A549 (cell line): Measurements from ENCODE around the gene MCTP2. TPM values are rescaled to one million over a fixed set of nuclear protein-coding genes. Genes with fewer than 3 reads are reported as not detected.

Experiments used
- ATAC-seq, 2 experiments: fragments of 200-7000 bp in 1 of 2; fragments of >200 bp in 1 of 2; cut with Nextera tagmentation in 1 of 2; cut with Tn5 transposase in 1 of 2; 3 replicates each; pipeline versions ENCODE4 v1.8.0 to v1.9.1; 2018 to 2020; ENCODE audit warnings: mild to moderate bottlenecking in 1 of 2, moderate library complexity in 1 of 2
- CTCF ChIA-PET: fragments of 300-600 bp; sonication (Branson Sonifier 250); formaldehyde crosslinking; extraction: SDS; loops from one replicate; lab custom pipeline; 2021; ENCODE audit warnings: antibody characterized with exemption, inconsistent platforms; lab: Yijun Ruan, JAX
- POLR2A ChIA-PET: fragments of 350-600 bp; formaldehyde crosslinking; extraction: SDS; loops from one replicate; lab custom pipeline; 2021; ENCODE audit warnings: antibody characterized with exemption, inconsistent platforms; lab: Yijun Ruan, JAX
- DNase-seq, 2 experiments: peaks; one replicate each; pipeline versions ENCODE4 v3.0.0 to v3.0.0-alpha.2; 2011 to 2016; ENCODE audit warnings: low read depth in 1 of 2, low spot score in 1 of 2
- FAIRE-seq: peaks from 2 replicates; lab custom pipeline; 2011; peaks lifted over from hg19 to GRCh38; lab: Jason Lieb, UNC
- H3K27ac ChIP-seq, 2 experiments: fragments of >200 bp; sonication (Bioruptor Twin); formaldehyde crosslinking; 3 replicates each; pipeline ENCODE4 v1.5.1; 2016 to 2017
- H3K4me1 ChIP-seq: fragments of >200 bp; sonication (Bioruptor Twin); formaldehyde crosslinking; 3 replicates; pipeline ENCODE4 v1.6.1; 2016
- H3K4me2 ChIP-seq: fragments of >200 bp; sonication (Bioruptor Twin); formaldehyde crosslinking; 3 replicates; pipeline ENCODE4 v1.6.1; 2016
- H3K4me3 ChIP-seq: fragments of >200 bp; sonication (Bioruptor Twin); formaldehyde crosslinking; 3 replicates; pipeline ENCODE4 v1.5.1; 2016
- H3K9me3 ChIP-seq: fragments of >200 bp; sonication (Bioruptor Twin); formaldehyde crosslinking; 3 replicates; pipeline ENCODE4 v1.6.1; 2016
- BHLHE40 ChIP-seq: IDR thresholded peaks from 2 replicates; pipeline ENCODE4 v1.6.1; 2012; ENCODE audit warnings: low read depth, low read length, inconsistent platforms
- CBX2 ChIP-seq: fragments of 200-600 bp; sonication (generic); IDR thresholded peaks from 2 replicates; pipeline ENCODE4 v1.6.1; 2016; ENCODE audit warnings: low read depth, mild to moderate bottlenecking, borderline replicate concordance
- CBX8 ChIP-seq: fragments of 200-600 bp; sonication (generic); IDR thresholded peaks from 2 replicates; pipeline ENCODE4 v1.6.1; 2016
- CHD4 ChIP-seq: fragments of 200-600 bp; sonication (generic); IDR thresholded peaks from 2 replicates; pipeline ENCODE4 v1.6.1; 2016; ENCODE audit warnings: antibody characterized with exemption, mild to moderate bottlenecking, borderline replicate concordance
- E2F6 ChIP-seq: IDR thresholded peaks from 2 replicates; pipeline ENCODE4 v1.6.1; 2012; ENCODE audit warnings: low read depth, borderline replicate concordance
- EP300 ChIP-seq, 2 experiments: fragments of >200 bp; sonication (Bioruptor Twin); formaldehyde crosslinking; IDR thresholded peaks; 2 replicates in 1 of 2; 3 replicates in 1 of 2; pipeline ENCODE4 v1.6.1; 2016 to 2017
- FOSB ChIP-seq: fragments of 250-450 bp; sonication (Bioruptor Pico); IDR thresholded peaks from 2 replicates; pipeline ENCODE4 v1.5.0; 2020; ENCODE audit warnings: mild to moderate bottlenecking, moderate library complexity
- FOSL2 ChIP-seq, 2 experiments: fragments of 450-650 bp in 1 of 2; fragments of >200 bp in 1 of 2; sonication (Bioruptor Twin) in 1 of 2; formaldehyde crosslinking; IDR thresholded peaks; 2 replicates each; pipeline versions ENCODE4 v1.5.0 to v1.6.1; 2016 to 2020; ENCODE audit warnings: mild to moderate bottlenecking in 1 of 2, moderate library complexity in 1 of 2
- FOXS1 ChIP-seq: fragments of 250-450 bp; sonication (Bioruptor Pico); IDR thresholded peaks from 2 replicates; pipeline ENCODE4 v1.5.0; 2020; ENCODE audit warnings: mild to moderate bottlenecking, moderate library complexity
- GATA3 ChIP-seq: IDR thresholded peaks from 2 replicates; pipeline ENCODE4 v1.6.1; 2012; ENCODE audit warnings: borderline replicate concordance
- HES2 ChIP-seq: fragments of >200 bp; sonication (Bioruptor Twin); formaldehyde crosslinking; IDR thresholded peaks from 2 replicates; pipeline ENCODE4 v1.6.1; 2016
- HOXB13 ChIP-seq: fragments of 250-450 bp; sonication (Bioruptor Pico); IDR thresholded peaks from 2 replicates; pipeline ENCODE4 v1.5.0; 2020; ENCODE audit warnings: low read depth, mild to moderate bottlenecking, moderate library complexity
- KDM1A ChIP-seq: fragments of 200-600 bp; sonication (generic); IDR thresholded peaks from 2 replicates; pipeline ENCODE4 v1.6.1; 2016; ENCODE audit warnings: low read depth, mild to moderate bottlenecking
- KDM5A ChIP-seq: fragments of 200-600 bp; sonication (generic); IDR thresholded peaks from 2 replicates; pipeline ENCODE4 v1.6.1; 2016; ENCODE audit warnings: antibody characterized with exemption, mild to moderate bottlenecking
- MAFK ChIP-seq: fragments of 450-650 bp; IDR thresholded peaks from 2 replicates; pipeline ENCODE4 v1.6.1; 2014; ENCODE audit not compliant: partially characterized antibody
- MAZ ChIP-seq: fragments of 150-350 bp; IDR thresholded peaks from 2 replicates; pipeline ENCODE4 v1.6.1; 2014; ENCODE audit warnings: antibody characterized with exemption, low read depth, low read length, borderline replicate concordance
- NPAS2 ChIP-seq: fragments of 250-450 bp; sonication (Bioruptor Pico); IDR thresholded peaks from 2 replicates; pipeline ENCODE4 v1.8.0; 2022; ENCODE audit warnings: mild to moderate bottlenecking, moderate library complexity, borderline replicate concordance
- NR3C1 ChIP-seq: fragments of >200 bp; sonication (Bioruptor Twin); formaldehyde crosslinking; IDR thresholded peaks from 3 replicates; pipeline ENCODE4 v1.6.1; 2017
- RAD21 ChIP-seq, 2 experiments: fragments of >200 bp in 1 of 2; sonication (Bioruptor Twin) in 1 of 2; formaldehyde crosslinking in 1 of 2; IDR thresholded peaks in 1 of 2; conservative IDR thresholded peaks in 1 of 2; 2 replicates in 1 of 2; 3 replicates in 1 of 2; pipeline ENCODE4 v1.6.1; 2012 to 2018; ENCODE audit warnings: inconsistent platforms in 1 of 2
- SMC3 ChIP-seq: fragments of >200 bp; sonication (Bioruptor Twin); formaldehyde crosslinking; IDR thresholded peaks from 3 replicates; pipeline ENCODE4 v1.6.1; 2018; ENCODE audit warnings: inconsistent platforms
- TFCP2L1 ChIP-seq: fragments of 250-450 bp; sonication (Bioruptor Pico); IDR thresholded peaks from 2 replicates; pipeline ENCODE4 v1.5.0; 2021; ENCODE audit warnings: mild to moderate bottlenecking
- ZFP36 ChIP-seq: fragments of 450-650 bp; IDR thresholded peaks from 2 replicates; pipeline ENCODE4 v1.6.1; 2014; ENCODE audit warnings: borderline replicate concordance; ENCODE audit not compliant: partially characterized antibody
- WGBS: methylation state at CpG from one replicate; pipeline ENCODE4 v1.1.6; 2017; ENCODE audit errors: missing lambda C conversion rate; 5-methylcytosine and 5-hydroxymethylcytosine counted together
- polyA plus RNA-seq, 4 experiments: library from polyadenylated mRNA; depleted of rRNA in 3 of 4; stranded (reverse); fragments of >200 nt; fragmentation: RNase III in 1 of 4; extraction: RNeasy Plus Mini Kit Qiagen cat#74134 plus additional on column Dnase treatment in 1 of 4; gene quantifications; 2 replicates in 3 of 4; 3 replicates in 1 of 4; pipeline ENCODE4 v1.2.3, GENCODE V29; 2011 to 2017
- TF ChIP-seq, protein P1 (sequence below): fragments of 250-450 bp; sonication (Bioruptor Pico); IDR thresholded peaks from 2 replicates; pipeline ENCODE4 v1.5.0; 2021; ENCODE audit warnings: mild to moderate bottlenecking, moderate library complexity, borderline replicate concordance
- TF ChIP-seq, protein P2 (sequence below): fragments of 200-600 bp; sonication (generic); IDR thresholded peaks from 2 replicates; pipeline ENCODE4 v1.6.1; 2016; ENCODE audit warnings: antibody characterized with exemption, mild to moderate bottlenecking, moderate library complexity
- TF ChIP-seq, protein P3 (sequence below): fragments of 250-450 bp; sonication (Bioruptor Pico); IDR thresholded peaks from 2 replicates; pipeline ENCODE4 v1.5.0; 2020; ENCODE audit warnings: low read depth, mild to moderate bottlenecking, moderate library complexity
- TF ChIP-seq, protein P4 (sequence below): fragments of >200 bp; sonication (Bioruptor Twin); formaldehyde crosslinking; IDR thresholded peaks from 3 replicates; pipeline ENCODE4 v1.5.1; 2016

MCTP2 gene
- polyA plus RNA-seq, 2 of the 4 experiments (the other 2 are of a cell fraction): not detected

DNA sequence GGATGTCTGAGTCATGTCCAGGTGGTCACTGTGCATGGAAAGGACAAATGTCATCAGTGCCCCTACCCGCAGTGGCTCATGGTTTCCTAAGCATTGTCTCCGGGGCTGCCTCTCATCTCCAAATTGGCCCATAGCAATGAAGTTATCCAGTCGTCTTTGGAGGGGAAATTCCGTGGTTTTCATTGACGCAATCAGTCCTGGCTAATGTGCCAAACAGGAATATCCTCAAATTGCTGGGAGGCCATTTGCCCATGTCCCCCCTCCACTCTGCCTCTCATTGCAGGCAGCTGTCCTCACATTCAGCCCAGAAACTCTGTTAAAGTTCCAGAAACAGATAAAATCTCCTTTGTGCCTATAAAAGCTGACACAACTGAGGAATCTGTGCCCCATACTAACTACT, 81.6 kb downstream of the MCTP2 start:
- no peak for DNase-seq

GRCh38 chr15:94314639-94315038, 83.3 kb downstream of the MCTP2 start:
- CTCF ChIA-PET: interaction anchor here (2.1 to 4.8 kb wide), 2 partner anchors 9 kb away, joined by 7 to 22 read pairs; no protein-coding TSS in a partner anchor
- ATAC-seq: no peak
- POLR2A ChIA-PET: no interaction called here
- H3K9me3 ChIP-seq: no peaks in the 10 kb centered on the region; the same call in 2 of the 3 replicates
- WGBS: 27% methylated on average over 3 of the region's 3 CpGs
- H3K4me2 ChIP-seq: no peak overlapping the region
- H3K4me1 ChIP-seq: no peaks in the 10 kb centered on the region
- no peak for DNase-seq
- FAIRE-seq: no peak
- H3K4me3 ChIP-seq: no peak overlapping the region
- H3K27ac ChIP-seq: no peak overlapping the region
- TF ChIP-seq, protein P1, sequence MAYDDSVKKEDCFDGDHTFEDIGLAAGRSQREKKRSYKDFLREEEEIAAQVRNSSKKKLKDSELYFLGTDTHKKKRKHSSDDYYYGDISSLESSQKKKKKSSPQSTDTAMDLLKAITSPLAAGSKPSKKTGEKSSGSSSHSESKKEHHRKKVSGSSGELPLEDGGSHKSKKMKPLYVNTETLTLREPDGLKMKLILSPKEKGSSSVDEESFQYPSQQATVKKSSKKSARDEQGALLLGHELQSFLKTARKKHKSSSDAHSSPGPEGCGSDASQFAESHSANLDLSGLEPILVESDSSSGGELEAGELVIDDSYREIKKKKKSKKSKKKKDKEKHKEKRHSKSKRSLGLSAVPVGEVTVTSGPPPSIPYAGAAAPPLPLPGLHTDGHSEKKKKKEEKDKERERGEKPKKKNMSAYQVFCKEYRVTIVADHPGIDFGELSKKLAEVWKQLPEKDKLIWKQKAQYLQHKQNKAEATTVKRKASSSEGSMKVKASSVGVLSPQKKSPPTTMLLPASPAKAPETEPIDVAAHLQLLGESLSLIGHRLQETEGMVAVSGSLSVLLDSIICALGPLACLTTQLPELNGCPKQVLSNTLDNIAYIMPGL (CRISPR knock-in tag): no peak
- TF ChIP-seq SMC3 (no peak), TFCP2L1 (CRISPR knock-in tag) (no peak), MAFK (no peak), GATA3 (no peak), MAZ (no peak), NPAS2 (CRISPR knock-in tag) (no peak), FOXS1 (CRISPR knock-in tag) (no peak), ZFP36 (no peak), CBX8 (no peak), RAD21 (conservative IDR thresholded peaks at IDR 0.05 in 1 of 2, IDR thresholded peaks at IDR 0.05 in 1 of 2) (no peak), CBX2 (no peak), KDM1A (no peak)
- TF ChIP-seq, protein P2, sequence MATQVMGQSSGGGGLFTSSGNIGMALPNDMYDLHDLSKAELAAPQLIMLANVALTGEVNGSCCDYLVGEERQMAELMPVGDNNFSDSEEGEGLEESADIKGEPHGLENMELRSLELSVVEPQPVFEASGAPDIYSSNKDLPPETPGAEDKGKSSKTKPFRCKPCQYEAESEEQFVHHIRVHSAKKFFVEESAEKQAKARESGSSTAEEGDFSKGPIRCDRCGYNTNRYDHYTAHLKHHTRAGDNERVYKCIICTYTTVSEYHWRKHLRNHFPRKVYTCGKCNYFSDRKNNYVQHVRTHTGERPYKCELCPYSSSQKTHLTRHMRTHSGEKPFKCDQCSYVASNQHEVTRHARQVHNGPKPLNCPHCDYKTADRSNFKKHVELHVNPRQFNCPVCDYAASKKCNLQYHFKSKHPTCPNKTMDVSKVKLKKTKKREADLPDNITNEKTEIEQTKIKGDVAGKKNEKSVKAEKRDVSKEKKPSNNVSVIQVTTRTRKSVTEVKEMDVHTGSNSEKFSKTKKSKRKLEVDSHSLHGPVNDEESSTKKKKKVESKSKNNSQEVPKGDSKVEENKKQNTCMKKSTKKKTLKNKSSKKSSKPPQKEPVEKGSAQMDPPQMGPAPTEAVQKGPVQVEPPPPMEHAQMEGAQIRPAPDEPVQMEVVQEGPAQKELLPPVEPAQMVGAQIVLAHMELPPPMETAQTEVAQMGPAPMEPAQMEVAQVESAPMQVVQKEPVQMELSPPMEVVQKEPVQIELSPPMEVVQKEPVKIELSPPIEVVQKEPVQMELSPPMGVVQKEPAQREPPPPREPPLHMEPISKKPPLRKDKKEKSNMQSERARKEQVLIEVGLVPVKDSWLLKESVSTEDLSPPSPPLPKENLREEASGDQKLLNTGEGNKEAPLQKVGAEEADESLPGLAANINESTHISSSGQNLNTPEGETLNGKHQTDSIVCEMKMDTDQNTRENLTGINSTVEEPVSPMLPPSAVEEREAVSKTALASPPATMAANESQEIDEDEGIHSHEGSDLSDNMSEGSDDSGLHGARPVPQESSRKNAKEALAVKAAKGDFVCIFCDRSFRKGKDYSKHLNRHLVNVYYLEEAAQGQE: no peak

More for the DNA sequence above, 81.6 kb downstream of the MCTP2 start:
- FAIRE-seq (no peak), ATAC-seq (no peak)
- WGBS: 20% methylated on average over 5 of the region's 5 CpGs
- Histone ChIP-seq H3K4me3 (no peak overlapping the region), H3K27ac (no peak overlapping the region), H3K9me3 (no peaks in the 10 kb centered on the region; the same call in 2 of the 3 replicates), H3K4me2 (no peak overlapping the region), H3K4me1 (no peaks in the 10 kb centered on the region)
- ChIA-PET POLR2A (no interaction called here), CTCF (interaction anchor here (4.8 kb wide), 1 partner anchor 11 kb away, joined by 22 read pairs; no protein-coding TSS in a partner anchor)
- no peak for TF ChIP-seq NR3C1
- TF ChIP-seq, protein P3, sequence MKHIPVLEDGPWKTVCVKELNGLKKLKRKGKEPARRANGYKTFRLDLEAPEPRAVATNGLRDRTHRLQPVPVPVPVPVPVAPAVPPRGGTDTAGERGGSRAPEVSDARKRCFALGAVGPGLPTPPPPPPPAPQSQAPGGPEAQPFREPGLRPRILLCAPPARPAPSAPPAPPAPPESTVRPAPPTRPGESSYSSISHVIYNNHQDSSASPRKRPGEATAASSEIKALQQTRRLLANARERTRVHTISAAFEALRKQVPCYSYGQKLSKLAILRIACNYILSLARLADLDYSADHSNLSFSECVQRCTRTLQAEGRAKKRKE (CRISPR knock-in tag): no peak
- no peak for TF ChIP-seq GATA3
- no peak for TF ChIP-seq KDM5A
- TF ChIP-seq, protein P4, sequence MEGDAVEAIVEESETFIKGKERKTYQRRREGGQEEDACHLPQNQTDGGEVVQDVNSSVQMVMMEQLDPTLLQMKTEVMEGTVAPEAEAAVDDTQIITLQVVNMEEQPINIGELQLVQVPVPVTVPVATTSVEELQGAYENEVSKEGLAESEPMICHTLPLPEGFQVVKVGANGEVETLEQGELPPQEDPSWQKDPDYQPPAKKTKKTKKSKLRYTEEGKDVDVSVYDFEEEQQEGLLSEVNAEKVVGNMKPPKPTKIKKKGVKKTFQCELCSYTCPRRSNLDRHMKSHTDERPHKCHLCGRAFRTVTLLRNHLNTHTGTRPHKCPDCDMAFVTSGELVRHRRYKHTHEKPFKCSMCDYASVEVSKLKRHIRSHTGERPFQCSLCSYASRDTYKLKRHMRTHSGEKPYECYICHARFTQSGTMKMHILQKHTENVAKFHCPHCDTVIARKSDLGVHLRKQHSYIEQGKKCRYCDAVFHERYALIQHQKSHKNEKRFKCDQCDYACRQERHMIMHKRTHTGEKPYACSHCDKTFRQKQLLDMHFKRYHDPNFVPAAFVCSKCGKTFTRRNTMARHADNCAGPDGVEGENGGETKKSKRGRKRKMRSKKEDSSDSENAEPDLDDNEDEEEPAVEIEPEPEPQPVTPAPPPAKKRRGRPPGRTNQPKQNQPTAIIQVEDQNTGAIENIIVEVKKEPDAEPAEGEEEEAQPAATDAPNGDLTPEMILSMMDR: no peak
- TF ChIP-seq MAFK: no peak
- no peak for TF ChIP-seq HOXB13
- TF ChIP-seq CHD4: no peak
- TF ChIP-seq FOSL2 (IDR thresholded peaks at IDR 0.05): no peak
- no peak for TF ChIP-seq FOSL2 (CRISPR knock-in tag; IDR thresholded peaks at IDR 0.05)
- TF ChIP-seq FOSB: no peak
- TF ChIP-seq BHLHE40: no peak
- no peak for TF ChIP-seq NPAS2 (CRISPR knock-in tag)
- no peak for TF ChIP-seq EP300 (IDR thresholded peaks at IDR 0.05)
- no peak for TF ChIP-seq HES2
- TF ChIP-seq CBX8: no peak
- TF ChIP-seq E2F6: no peak
